Activated T-cell treated with anti-CD3 and anti-CD28 coated beads, Interleukin-2, amount 50 U/mL, for 72 hours (primary cell): Measurements from ENCODE around the gene PSMB10. TPM values are rescaled to one million over a fixed set of nuclear protein-coding genes. Genes with fewer than 3 reads are reported as not detected.
A peak's percentile ranks its signal among the peaks of the same experiment; 100 is the strongest.

Experiments
- ATAC-seq, 2 donors: fragments of 150-1000 bp; cut with Tn5 transposase; replicated peaks in 1 of 2; 2 replicates each; pipeline ENCODE4 v1.10.0; 2021; ENCODE audit warnings: moderate library complexity in 2 of 2, mild to moderate bottlenecking in 1 of 2
- DNase-seq, 2 donors: peaks; one replicate each; pipeline ENCODE4 v3.0.0; 2021 to 2022; ENCODE audit warnings: mixed read lengths in 1 of 2
- H3K27ac Mint-ChIP-seq: one replicate; pipeline ENCODE4 v1.8.0; 2022; ENCODE audit warnings: mild to moderate bottlenecking, moderate library complexity, mixed read lengths
- H3K27me3 Mint-ChIP-seq: one replicate; pipeline ENCODE4 v1.8.0; 2022; ENCODE audit warnings: low read depth, mixed read lengths
- H3K36me3 Mint-ChIP-seq, 2 donors: one replicate each; pipeline ENCODE4 v1.8.0; 2022; ENCODE audit warnings: mixed read lengths in 2 of 2, mild to moderate bottlenecking in 1 of 2; ENCODE audit not compliant: insufficient read depth in 2 of 2
- H3K4me1 Mint-ChIP-seq: one replicate; pipeline ENCODE4 v1.8.0; 2022; ENCODE audit warnings: low read depth, mixed read lengths
- H3K4me3 Mint-ChIP-seq, 2 donors: one replicate each; pipeline ENCODE4 v1.8.0; 2022; ENCODE audit warnings: mild to moderate bottlenecking in 2 of 2, mixed read lengths in 2 of 2, moderate library complexity in 2 of 2
- H3K9me3 Mint-ChIP-seq, 2 donors: one replicate each; pipeline ENCODE4 v1.8.0; 2022; ENCODE audit warnings: mixed read lengths in 2 of 2
- total RNA-seq, 2 donors: library from RNA; stranded (reverse); gene quantifications; one replicate each; pipeline ENCODE4 v1.2.3, GENCODE V29; 2022

PSMB10 gene
- total RNA-seq, 2 donors from 2014 or later = 169 to 184 TPM

GRCh38 chr16:67954421-67955196 is 18.0 kb upstream of the PSMB10 start:
- DNase-seq (no peak), ATAC-seq (no peak)
- Mint-ChIP-seq H3K4me1 (no peaks in the 10 kb centered on the region), H3K9me3 (no peaks in the 10 kb centered on the region), H3K36me3 (no peaks in the 10 kb centered on the region), H3K4me3 (no peak overlapping the region), H3K27me3 (no peaks in the 10 kb centered on the region), H3K27ac (no peak overlapping the region)

- no peaks in the 10 kb centered on the region for H3K36me3 Mint-ChIP-seq
- DNase-seq = no peak
- H3K9me3 Mint-ChIP-seq = no peaks in the 10 kb centered on the region
- H3K27ac Mint-ChIP-seq = peak overlapping the region; percentile 19
- no peak for ATAC-seq
- no peaks in the 10 kb centered on the region for H3K4me1 Mint-ChIP-seq
- no peaks in the 10 kb centered on the region for H3K27me3 Mint-ChIP-seq
- no peak overlapping the region for H3K4me3 Mint-ChIP-seq
Measured at GRCh38 chr16:67953641-67954375, 17.2 kb upstream of the PSMB10 start.

- DNase-seq (no peak), ATAC-seq (no peak)
- H3K27ac Mint-ChIP-seq = no peak overlapping the region
- no peaks in the 10 kb centered on the region for H3K27me3 Mint-ChIP-seq
- H3K9me3 Mint-ChIP-seq = no peaks in the 10 kb centered on the region
- no peaks in the 10 kb centered on the region for H3K36me3 Mint-ChIP-seq
- no peak overlapping the region for H3K4me3 Mint-ChIP-seq
- no peaks in the 10 kb centered on the region for H3K4me1 Mint-ChIP-seq
Measured at GRCh38 chr16:67951485-67951884, 14.8 kb upstream of the PSMB10 start.

DNA sequence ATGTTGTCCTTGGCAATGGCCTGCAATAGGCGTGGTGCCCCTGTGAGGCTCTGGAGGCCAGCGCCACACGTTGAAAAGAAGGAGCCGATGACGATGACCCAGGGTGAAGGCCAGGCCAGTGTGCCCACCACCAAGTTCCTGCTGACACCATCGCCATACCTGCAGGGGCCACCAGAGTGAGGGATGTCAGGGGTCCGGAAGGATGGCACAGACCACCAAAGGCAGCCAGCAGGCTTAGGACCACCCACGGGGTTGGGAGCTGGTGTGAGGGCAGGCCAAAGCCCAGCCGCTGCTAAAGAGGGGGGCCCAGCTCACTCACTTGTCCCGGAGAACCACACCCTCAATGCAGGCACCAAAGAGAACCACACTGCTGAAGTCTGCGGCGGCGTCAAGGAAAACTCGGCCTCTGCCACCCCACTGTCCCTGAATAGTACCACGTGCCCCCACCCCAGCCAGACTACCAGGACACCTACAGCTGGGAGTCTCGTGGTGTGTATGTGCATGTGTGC is 13.7 kb upstream of the PSMB10 start:
- ATAC-seq (no peak), DNase-seq (no peak)
- Mint-ChIP-seq H3K4me1 (no peaks in the 10 kb centered on the region), H3K36me3 (no peaks in the 10 kb centered on the region), H3K4me3 (no peak overlapping the region), H3K27me3 (no peaks in the 10 kb centered on the region), H3K9me3 (no peaks in the 10 kb centered on the region), H3K27ac (no peak overlapping the region)

- H3K36me3 Mint-ChIP-seq = no peaks in the 10 kb centered on the region
- ATAC-seq = no peak
- no peak overlapping the region for H3K4me3 Mint-ChIP-seq
Measured at GRCh38 chr16:67949645-67950044, 13.0 kb upstream of the PSMB10 start.

DNA sequence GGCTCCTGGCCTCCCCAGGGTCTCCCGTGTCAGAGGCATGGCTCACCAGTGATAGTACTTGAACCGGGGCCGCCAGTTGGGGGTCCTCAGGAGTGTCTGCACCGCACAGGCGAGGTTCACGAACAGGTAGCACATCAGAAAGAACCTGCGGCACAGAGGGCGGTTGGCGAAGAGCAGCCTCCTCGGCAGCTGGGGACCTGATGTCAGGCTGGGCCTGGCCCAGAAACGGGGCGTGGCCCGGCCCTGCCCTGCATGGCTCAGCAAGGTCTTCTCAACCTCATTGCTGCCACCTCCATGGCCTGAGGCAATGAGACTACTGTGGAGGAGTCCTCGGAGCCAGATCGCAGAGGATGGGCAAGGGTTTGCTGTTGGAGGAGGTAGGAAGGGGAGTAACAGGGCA is 11.4 kb upstream of the PSMB10 start:
- DNase-seq = no peak
- no peaks in the 10 kb centered on the region for H3K4me1 Mint-ChIP-seq
- H3K36me3 Mint-ChIP-seq = no peaks in the 10 kb centered on the region
- H3K27ac Mint-ChIP-seq = no peak overlapping the region
- no peaks in the 10 kb centered on the region for H3K27me3 Mint-ChIP-seq
- H3K9me3 Mint-ChIP-seq = no peaks in the 10 kb centered on the region
- no peak overlapping the region for H3K4me3 Mint-ChIP-seq
- ATAC-seq = no peak

More at GRCh38 chr16:67949645-67950044, 13.0 kb upstream of the PSMB10 start:
- Mint-ChIP-seq H3K27me3 (no peaks in the 10 kb centered on the region), H3K4me1 (no peaks in the 10 kb centered on the region), H3K27ac (no peak overlapping the region), H3K9me3 (no peaks in the 10 kb centered on the region)
- no peak for DNase-seq

DNA sequence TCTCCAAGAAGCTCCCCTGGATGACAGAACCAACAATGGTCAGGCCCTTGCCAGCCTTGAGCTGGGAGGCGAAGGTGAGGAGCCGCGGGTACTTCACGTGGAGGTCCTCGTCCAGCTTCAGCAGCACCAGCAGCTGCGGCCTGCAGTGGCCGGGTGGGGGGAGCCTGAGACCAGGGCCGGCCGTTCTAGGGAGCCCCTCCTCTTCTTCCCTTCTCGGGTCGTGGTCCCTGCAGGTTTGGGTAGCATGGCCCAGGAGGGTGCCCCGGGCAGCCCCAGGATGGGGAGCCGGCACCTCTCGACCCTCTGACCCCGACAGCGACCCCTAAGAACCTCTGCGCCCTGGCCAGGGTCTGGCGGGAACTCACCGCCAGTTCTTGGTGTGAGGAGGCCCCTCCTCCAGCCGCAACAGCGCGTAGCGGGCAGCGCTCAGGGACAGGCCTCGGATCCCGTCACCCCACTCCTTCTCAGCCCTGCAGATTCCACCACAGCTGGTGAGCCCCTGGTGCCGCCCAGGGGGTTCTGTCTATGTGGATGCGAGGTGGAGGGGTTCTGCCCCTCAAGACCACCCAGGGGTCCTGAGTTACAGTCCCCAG is 10.4 kb upstream of the PSMB10 start:
- DNase-seq = no peak
- H3K4me3 Mint-ChIP-seq = no peak overlapping the region
- H3K36me3 Mint-ChIP-seq = no peaks in the 10 kb centered on the region
- peaks cover 3% of the 10 kb centered on the region for H3K4me1 Mint-ChIP-seq
- no peaks in the 10 kb centered on the region for H3K27me3 Mint-ChIP-seq
- ATAC-seq = no peak
- no peak overlapping the region for H3K27ac Mint-ChIP-seq
- no peaks in the 10 kb centered on the region for H3K9me3 Mint-ChIP-seq

DNA sequence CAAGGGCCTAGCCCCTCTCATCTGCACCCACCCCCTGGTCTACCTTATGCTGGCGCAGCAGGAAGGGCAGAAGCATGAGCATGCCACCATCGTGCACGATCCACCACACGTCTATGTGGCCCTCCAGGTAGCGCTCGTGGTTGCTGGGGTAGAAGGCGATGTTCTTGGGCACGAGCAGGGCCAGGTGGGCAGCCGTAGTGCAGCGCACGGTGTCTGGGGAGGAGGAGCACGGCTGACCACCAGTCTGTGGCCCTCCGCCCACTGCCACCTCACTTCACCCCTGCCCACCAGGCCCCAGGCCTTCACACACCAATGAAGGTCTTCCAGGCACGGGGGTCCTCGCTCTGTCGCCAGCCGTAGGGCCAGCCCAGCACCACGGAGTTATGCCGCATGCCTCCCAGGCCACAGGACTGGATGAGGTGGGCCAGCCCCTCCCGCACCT is 9.5 kb upstream of the PSMB10 start:
- Mint-ChIP-seq H3K4me3 (no peak overlapping the region), H3K36me3 (no peaks in the 10 kb centered on the region), H3K4me1 (peaks cover 5% of the 10 kb centered on the region), H3K27me3 (no peaks in the 10 kb centered on the region), H3K9me3 (no peaks in the 10 kb centered on the region), H3K27ac (no peak overlapping the region)
- ATAC-seq = no peak
- DNase-seq = no peak

DNA sequence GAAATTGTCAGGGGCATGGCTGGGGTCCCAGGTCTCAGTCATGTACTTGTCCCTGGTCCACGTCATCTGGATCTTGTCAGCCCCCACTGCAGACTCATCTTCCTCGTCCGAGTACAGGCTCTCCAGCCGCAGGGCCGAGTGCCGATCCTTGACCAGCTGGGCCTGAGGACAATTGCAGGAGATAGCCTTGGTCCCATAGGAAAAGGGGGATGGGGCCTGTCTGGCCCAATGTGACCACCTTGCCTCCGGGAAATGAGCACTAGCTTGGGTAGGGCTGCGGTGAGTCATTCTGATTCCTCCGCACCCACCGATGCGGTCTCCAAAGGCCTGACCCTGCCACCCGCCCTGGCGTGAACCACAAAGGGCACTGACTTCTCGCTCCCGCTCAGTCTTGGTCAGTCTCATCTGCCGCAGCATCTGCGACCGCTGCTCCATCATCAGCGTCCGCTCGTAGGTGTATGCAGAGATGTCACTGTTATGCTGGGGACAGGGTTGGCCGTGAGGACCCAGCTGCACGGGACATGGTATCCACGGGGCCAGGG is 8.8 kb upstream of the PSMB10 start:
- H3K4me3 Mint-ChIP-seq = no peak overlapping the region
- no peak for ATAC-seq
- H3K9me3 Mint-ChIP-seq = no peaks in the 10 kb centered on the region
- no peak for DNase-seq
- H3K4me1 Mint-ChIP-seq = peaks cover 7% of the 10 kb centered on the region
- H3K27me3 Mint-ChIP-seq = no peaks in the 10 kb centered on the region
- H3K36me3 Mint-ChIP-seq = no peaks in the 10 kb centered on the region
- no peak overlapping the region for H3K27ac Mint-ChIP-seq

DNA sequence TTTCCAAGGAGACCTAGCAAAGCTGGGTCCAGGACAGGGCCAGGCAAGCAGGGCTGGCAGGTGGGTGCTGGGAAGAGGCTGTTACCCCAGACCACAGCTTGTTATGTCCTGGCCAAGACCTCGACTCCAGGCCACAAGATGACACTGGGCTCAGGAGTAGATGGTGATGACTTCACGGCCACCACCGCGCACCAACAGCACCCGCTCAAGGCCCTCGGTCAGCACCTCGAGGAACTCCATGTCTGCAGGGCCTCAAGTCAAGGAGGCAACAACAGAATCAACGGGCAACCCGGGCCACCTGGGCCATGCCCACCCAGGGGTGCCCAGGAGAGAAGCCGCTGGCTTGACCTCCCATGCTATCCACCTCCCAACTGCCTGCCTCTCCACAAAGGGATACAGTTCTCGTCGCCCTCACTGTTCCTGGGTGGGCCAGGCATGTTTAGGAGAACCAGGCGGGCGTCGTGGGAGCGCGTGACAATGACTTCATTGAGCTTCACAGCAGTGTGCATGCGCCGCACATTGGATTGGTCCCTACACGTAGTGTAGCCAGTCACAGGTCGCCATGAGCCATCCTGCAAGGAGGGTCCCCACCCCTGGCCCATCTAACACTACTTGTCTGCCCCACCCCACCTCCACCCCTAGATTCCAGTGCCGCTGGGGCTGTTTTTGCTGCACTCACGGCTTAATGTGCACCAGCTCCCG is 8.2 kb upstream of the PSMB10 start:
- ATAC-seq (no peak), DNase-seq (no peak)
- H3K4me3 Mint-ChIP-seq = no peak overlapping the region
- H3K9me3 Mint-ChIP-seq = no peaks in the 10 kb centered on the region
- H3K27ac Mint-ChIP-seq = no peak overlapping the region
- H3K27me3 Mint-ChIP-seq = no peaks in the 10 kb centered on the region
- H3K4me1 Mint-ChIP-seq = peaks cover 13% of the 10 kb centered on the region
- H3K36me3 Mint-ChIP-seq = no peaks in the 10 kb centered on the region

DNA sequence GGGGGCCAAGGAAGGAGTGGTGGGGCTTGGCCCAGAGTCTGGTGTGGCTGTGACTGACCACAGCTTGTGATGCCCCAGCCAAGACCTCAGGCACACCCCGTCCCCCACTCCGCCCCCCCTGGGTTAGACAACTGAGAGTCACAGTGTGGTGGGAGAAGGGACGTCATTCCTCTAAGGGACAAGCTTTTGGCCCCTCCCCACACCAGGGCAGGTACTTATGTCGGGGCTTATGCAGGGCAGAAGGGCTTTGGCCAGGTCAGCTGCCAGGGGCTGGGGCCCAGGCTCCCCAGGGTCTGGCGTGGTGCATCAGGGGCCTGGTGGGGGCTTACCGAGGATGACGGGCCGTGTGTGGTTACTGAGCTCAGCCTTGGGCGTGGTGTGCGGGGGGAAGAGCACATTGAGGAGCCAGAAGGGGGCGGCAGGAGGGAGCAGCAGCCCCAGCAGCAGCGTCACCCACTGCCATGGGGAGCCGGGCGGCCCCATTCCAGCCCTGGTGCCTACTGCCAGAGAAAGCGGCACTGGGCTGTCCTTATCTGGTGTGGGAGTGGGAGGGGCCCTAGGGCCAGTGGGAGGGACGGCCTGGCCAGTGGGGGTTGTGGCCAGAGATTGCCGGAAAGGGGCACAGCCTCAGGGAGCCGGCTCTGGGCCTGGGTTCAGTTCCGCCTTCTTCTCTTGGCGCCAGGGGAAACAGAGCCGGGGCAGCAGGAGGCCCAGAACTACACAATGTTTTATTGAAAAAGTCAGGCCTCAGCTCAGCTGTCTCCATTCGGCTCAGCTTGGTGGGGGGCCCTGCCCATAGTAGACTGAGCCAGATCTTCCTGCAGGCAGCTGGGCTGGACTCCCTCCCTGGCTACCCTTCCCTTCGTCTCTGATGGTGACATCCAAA is 7.2 kb upstream of the PSMB10 start, which contains the start of gene LCAT:
LCAT (minus strand) TSS at position 502 of the 886 bp plus-strand sequence; CDS start at position 483, 19 bp downstream.
- Mint-ChIP-seq H3K36me3 (no peaks in the 10 kb centered on the region), H3K27ac (no peak within 1 kb of the TSS)
- no peak for DNase-seq

DNA sequence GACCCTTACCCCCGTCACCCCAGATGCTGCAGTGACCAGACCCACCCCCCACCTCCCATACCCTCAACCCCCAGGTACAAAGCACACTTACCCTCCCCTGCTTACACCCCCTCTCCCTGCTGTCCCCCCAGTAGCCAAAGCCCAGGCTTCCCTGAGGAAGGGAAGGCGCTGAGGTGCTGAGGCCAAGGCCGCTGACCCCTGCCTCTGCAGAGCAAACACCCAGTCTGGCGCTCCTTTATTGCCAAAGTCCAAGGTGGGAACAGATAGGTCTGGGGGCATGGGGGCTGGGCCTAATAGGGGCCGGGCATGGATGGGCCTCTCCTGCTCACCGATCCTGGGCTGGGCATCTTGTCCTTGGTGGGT is 6.6 kb upstream of the PSMB10 start:
- H3K36me3 Mint-ChIP-seq = no peaks in the 10 kb centered on the region
- no peaks in the 10 kb centered on the region for H3K9me3 Mint-ChIP-seq
- no peak for DNase-seq
- H3K27ac Mint-ChIP-seq = no peak overlapping the region
- no peak for ATAC-seq
- H3K4me1 Mint-ChIP-seq = peaks cover 23% of the 10 kb centered on the region
- H3K27me3 Mint-ChIP-seq = no peaks in the 10 kb centered on the region
- no peak overlapping the region for H3K4me3 Mint-ChIP-seq

More for the DNA sequence above, 7.2 kb upstream of the PSMB10 start, which contains the start of gene LCAT:
- Mint-ChIP-seq H3K27me3 (no peaks in the 10 kb centered on the region), H3K4me1 (peaks cover 23% of the 10 kb centered on the region), H3K4me3 (no peak within 1 kb of the TSS), H3K9me3 (no peaks in the 10 kb centered on the region)
- no peak for ATAC-seq
